ENCODE measurements around the gene ABHD1.

GRCh38 chr2:27170581-27171337 lies 47.1 kb downstream of the ABHD1 start:
- TF ChIP-seq POLR2AphosphoS5 (IDR thresholded peaks at IDR 0.05; ENCODE audit: low read depth, low read length) (no peak), REST (IDR thresholded peaks at IDR 0.05; ENCODE audit: insufficient read depth in 1 of 2, low read depth in 2 of 2, low read length in 2 of 2) (no peak), TAF1 (IDR thresholded peaks at IDR 0.05; ENCODE audit: borderline replicate concordance, insufficient read depth, low read length) (no peak)

Data from PFSK-1 (cell line).